ENCODE measurements around the gene FMNL2.
"Not testable (repeated sequence)": the region's sequence is repeated elsewhere in the genome, so short reads cannot be mapped to it uniquely, and the experiment has no call there.

The FMNL2 gene

DNA sequence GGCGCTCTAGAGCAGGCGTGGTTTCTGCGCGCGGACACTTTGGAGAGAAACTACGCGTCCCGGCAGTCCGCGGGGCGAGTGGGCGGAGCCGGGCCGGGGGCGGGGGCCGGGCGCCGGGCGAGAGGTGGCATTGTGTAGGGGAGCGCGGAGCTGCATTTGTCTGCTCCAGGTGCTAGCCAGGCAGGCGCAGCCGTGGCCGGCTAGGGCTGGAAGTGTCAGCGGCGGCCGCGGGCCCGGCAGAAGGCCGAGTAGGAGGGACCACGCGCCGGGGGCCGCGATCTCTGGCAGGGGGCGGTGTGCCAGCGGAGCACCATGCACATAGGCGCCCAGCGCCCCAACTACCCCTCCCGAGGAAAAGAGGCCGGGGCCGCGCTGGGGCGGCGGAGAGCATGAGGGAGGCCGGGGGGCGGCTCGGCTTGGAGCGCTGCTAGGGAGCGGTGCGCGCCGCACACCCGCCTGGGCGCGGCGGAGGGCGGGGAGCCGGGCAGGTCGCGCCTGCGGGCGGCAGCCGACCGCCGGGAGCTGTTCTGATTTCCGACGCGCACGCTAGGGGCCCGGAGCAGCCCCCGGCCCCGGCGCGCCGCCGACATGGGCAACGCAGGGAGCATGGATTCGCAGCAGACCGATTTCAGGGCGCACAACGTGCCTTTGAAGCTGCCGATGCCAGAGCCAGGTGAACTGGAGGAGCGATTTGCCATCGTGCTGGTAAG, at the start of gene FMNL2:
Gene FMNL2, plus strand, starts transcription at position 159 of the 710 bp plus-strand sequence.
- DNase-seq = peak; percentile 47

DNA sequence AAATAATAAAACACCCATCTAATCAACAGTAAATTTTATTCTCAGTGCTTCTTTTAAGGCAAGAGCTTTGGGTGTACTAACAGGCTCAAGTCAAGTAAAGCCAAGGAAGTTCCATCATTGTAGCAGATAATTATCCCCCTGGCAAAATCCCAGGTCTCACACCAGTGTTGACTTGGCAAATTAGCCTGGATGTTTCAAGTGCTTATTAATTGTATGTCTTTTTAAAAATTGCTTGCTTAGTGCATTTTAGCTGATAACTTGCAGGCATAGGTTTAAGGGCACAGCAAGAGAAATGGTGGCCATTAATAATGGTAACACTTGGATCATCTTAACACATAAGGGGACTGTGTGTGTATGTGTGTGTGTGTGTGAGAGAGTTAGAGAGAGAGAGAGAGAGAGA, 42.0 kb upstream of the FMNL2 start:
- no peak for DNase-seq

DNA sequence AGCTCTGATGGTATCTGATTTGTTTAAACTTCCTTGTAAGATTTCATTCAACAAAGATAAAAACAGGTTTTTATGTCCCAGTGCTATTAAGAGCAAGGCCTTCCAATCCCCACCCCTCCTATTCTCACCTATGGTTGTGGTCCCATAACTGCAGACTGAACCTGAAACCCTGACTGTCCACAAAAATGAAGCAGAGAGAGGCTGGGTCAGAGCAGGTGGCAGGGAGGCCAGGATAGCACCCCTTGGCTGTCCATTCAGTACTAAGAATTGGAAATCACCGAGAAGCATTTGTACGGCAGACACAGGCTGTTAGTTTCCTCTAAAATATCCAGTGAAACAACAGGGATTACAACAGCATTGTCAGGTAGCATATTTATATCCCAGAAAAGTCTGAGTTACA, 37.3 kb upstream of the FMNL2 start:
- no peak for DNase-seq

DNA sequence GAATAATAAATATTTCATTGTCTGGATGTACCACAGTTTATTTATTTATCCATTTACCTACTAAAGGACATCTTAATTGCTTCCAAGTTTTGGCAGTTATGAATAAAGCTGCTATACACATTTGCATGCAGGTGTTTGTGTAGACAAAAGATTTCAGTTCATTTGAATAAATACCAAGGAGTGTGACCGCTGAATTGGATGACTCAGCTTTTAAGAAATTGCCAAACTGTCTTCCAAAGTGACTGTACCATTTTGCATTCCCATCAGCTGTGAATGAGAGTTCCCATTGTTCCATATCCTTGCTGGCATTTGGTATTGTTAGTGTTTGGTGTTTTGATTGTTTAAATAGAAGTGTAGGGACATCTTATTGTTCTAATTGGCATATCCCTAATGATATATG, 36.2 kb upstream of the FMNL2 start:
- no peak for DNase-seq

DNA sequence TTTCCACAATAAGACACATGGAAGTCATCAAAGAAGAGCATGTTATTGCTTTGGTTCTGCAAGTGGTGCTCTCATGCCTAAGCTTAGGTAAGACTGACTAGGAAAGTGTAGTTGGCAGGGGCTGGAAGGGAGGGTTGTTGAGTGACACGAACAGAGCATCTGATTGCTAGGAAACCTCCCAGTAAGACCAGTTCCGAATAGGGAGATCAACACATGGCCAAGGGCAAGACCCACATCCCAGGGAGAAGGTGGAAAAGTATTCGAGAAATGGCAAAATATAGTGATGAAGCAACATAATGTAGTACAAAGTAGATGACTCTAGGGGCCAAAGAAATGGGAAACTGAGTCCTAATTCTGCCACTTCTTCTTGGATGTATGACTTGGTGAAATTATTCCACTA, 33.8 kb upstream of the FMNL2 start:
- DNase-seq = no peak

DNA sequence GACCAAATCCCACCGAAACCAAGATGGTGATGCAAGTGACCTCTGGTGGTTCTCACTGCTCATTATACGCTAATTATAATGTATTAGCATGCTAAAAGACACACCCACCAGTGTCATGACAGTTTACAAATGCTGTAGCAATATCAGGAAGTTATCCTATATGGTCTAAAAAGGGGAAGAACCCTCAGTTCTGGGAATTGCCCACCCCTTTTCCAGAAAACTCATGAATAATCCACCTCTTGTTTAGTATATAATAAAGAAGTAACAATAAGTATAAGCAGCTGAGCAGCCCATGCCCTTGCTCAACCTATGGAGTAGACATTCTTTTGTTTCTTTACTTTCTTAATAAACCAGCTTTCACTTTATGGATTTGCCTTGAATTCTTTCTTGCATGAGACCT, 31.0 kb upstream of the FMNL2 start:
- no peak for DNase-seq

DNA sequence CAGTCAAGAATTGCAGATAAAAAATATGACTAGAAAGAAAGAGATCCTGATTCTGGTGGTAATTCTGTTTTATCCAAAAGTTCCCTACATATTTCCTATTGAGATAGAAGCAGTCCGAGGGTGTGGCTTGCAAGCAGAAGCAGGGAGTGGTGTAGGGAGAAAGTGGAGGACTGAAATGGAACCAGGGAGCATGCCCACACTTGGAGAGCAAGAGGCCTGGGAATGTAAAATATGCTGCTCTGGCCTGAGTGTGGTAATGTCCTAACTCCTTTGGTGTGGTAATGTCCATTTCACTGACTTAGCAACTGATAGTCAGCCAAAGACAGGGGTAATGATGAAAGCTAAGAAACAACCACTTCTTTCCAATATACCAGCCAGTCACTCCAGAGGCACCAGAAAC, 30.1 kb upstream of the FMNL2 start:
- no peak for DNase-seq

DNA sequence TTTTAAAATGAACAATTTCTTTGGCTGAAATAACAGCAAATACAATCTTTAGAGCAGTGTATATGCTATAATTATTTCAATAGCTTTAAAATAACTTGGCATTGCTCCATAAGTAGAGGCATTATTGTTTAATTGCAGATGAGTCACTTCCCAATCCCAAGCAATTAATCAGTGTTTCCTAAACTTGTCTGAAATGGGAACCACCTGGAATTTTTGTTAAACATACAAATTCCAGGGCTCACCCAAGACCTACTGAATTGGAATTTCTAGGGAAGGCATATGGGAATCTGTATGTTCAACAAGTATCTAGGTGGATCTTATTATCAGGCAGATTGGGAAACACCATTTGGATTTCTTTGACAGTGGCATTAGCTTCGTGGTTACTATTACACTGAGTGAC, 27.1 kb upstream of the FMNL2 start:
- no peak for DNase-seq

DNA sequence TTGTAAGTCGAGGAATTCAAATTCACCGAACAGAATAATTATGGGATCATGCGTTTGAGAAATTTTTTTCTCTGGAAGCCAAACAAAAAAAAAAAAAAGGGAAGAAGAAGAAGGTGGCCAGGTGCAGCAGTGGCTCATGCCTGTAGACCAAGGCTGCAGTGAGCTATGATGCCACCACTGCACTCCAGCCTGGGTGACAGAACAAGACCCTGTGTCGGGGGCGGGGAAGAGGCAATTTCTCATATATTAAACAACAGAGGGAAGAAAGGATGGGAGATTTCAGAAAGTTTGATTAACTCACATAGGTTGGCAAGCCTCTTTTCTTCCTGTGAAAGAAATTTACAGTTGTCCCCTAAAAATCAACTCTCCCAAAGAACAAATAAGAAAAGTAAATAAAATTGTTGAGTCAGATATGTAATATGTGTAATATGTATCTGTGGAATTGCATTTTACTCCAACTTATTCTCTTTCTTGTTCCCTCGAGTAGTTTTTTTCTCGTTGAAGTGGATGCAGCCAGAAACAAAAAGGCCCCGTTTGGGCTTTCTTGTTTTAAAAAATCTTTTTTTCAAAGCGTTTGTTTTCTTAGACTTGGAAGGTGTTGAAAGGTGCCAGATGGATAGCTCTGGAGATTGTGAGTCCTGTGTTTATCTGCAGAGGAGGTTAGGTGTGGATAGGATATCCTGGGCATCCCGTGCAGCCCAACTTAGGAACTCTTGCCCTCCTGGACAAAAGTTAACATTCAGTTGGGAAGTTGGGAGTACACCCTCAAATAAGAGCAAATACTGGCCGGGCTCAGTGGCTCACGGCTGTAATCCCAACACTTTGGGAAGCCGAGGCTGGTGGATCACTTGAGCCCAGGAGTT, 25.4 kb upstream of the FMNL2 start:
- no peak for DNase-seq

DNA sequence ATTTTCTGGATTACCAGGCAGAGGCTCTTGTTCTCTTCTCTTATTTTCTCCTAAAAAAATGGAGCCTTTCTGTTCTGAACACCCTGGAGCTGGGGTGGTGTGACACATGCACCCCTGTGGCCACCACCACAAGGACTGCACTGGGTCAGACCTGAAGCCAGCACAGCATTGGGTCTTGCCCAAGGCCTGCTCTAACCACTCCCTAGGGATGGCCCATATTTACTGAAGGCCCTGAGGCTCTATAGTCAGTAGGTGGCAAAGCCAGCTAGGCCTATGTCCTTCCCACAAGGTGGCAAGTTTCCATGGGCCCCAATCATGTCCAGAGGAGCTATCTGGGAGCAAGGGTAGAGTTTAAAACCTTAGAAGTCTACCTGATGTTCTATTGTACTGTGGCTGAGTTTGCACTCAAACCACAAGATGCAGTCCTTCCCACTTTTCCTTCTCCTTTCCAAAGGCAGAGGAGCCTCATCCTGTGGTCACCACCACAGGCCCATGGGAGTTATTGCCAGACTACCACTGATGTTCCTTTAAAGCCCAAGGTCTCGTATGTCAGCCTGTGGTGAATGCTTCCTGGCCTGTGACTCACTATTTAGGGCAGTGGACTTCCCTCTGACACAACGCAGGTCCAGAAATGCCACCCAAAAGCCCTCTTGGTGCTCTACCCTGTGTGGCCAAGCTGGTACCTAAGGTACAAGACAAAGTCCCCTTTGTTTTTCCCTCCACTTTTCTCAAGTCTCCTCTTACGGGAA, 15.0 kb upstream of the FMNL2 start:
- DNase-seq = no peak

DNA sequence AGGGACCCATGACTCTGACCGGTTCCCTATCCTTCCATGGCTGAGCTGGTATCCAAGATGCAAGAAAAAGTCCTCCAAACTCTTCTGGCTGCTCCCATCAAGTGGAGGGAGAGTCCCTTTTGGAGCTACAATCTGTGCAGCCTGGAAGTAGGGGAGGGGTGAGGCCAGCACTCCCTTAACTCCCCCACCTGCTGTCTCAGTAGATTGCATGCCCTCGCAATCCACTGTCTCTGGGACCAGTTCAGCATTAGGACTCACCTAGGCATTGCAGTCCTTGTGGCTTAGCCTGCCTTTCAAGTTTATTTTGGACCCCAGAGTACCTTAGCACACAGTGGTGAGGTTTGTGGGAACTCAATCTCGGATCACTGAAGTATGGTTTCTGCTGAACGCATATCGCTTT, 14.2 kb upstream of the FMNL2 start:
- no peak for DNase-seq

DNA sequence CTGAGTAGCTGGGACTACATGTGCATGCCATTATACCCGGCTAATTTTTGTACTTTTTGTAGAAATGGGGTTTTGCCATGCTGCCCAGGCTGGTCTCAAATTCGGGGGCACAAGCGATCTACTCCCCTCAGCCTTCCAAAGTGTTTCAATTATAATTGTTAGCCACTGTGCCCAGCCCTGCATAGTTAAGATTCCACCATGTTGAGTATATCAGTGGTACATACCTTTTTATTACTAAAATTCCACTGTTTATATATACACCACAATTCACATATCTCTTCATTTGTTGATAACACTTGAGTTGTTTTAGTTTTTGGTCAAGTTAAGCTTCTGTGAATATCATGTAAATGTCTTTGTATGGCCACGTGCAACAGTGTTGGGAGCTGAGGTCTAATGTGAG, 12.8 kb upstream of the FMNL2 start:
- no peak for DNase-seq

DNA sequence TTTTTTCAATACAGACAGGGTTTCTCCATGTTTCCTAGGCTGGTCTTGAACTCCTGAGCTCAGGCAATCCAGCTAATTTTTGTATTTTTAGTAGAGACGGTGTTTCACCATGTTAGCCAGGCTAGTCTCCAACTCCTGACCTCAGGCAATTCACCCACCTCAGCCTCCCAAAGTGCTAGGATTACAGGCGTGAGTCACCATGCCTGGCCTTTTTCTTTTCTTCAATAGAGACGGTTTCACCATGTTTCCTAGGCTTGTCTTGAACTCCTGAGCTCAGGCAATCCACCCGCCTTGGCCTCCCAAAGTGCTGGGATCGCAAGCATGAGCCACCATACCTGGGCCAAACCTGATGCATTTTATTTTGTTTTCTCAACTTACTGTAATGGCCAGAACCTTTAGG, 9.8 kb upstream of the FMNL2 start:
- not testable (repeated sequence) for DNase-seq

DNA sequence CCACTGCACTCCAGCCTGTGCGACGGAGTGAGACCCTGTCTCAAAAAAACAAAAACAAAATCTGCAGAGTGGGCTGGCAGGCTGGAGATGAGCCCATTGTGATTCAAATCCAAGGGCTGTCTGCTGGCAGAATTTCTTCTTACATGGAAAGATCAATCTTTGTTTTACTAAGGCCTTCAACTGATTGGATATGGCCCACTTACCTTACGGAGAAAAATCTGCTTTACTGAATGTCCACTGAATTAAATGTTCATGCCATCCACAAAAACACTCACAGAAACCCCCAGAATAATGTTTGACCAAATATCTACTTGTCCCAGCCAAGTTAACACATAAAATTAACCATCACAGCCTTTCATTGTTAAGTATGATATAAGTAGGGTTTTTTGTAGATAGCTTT, 8.3 kb upstream of the FMNL2 start:
- DNase-seq = no peak

DNA sequence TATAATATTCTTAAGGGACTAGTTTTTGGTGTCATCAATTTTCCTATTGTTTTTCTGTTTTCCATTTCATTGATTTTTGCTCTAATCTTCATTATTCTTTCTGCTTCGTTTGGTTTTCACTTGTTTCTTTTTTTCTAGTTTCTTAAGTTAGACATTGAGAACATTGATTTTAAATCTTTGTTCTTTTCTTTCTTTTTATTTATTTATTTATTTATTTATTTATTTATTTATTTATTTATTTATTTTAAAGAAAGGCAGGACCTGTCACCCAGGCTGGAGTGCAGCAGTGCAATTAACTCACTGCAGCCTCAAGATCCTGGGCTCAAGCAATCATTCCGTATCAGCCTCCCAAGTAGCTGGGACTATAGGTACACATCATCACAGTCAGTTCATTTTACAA, 7.0 kb upstream of the FMNL2 start:
- DNase-seq = no peak

DNA sequence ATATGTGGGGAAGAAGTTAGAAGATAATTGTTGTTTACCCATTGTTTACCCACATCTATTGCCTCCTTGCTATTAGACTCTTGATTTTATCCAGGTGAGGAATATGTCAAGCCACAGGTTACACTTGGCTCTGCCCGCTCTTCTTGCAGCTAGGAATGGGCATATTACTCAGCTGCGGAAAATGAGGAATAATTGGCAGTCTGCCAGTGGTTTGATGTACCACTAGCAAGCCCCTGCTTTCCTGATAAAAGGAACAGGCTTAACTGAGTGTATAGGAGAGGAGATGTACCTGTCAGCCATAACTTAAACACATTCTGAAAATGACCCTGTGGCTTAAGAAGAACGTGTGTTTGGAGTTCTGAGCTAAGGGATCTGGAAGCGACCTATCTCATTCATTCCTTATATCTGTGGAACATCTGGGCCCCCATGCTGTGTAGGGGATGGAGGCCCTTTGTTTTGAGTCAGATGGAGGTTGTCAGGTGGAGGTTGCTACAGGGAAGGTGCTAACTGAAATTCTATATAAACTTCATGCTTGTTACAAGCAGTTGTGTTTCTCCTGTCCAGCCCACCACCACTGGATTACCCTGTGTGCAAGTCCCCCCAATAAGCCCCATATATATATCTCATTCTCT, 4.6 kb upstream of the FMNL2 start:
- DNase-seq = no peak

DNA sequence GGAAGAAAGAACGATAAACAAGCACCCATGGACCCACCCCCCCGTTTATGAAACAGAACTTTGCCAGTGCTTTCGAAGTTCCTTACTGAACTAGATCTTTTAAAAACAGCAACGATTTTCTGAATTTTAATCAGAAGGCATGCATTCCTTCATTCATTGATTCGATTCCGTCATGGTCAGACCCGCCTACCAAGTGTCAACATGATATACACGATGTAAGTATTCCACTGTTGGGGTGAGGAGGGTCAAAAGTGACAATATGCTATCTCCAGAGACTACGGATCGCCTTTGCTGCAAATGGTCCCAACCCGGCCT, 316 bp upstream of the FMNL2 start:
- no peak for DNase-seq

DNA sequence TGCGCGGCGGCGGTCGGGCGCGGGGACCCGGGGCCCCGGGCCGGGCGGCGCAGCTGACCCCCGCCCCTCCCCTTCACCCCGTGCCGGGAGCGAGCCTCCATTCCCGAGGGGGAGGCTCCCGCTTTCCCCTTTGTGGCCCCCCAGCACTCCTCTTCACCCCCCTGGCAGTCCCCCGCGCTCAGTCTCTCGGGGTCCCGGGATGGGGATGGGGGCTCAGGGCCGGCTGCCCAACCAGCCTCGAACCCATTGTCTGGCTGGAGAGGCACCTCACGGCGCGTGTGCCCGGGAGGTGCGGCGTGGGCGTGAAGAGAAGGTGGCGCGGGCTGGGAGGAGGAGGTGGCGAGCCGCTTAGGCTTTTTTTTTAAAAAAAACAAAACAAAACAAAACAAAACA, 748 bp downstream of the FMNL2 start:
- no peak for DNase-seq

DNA sequence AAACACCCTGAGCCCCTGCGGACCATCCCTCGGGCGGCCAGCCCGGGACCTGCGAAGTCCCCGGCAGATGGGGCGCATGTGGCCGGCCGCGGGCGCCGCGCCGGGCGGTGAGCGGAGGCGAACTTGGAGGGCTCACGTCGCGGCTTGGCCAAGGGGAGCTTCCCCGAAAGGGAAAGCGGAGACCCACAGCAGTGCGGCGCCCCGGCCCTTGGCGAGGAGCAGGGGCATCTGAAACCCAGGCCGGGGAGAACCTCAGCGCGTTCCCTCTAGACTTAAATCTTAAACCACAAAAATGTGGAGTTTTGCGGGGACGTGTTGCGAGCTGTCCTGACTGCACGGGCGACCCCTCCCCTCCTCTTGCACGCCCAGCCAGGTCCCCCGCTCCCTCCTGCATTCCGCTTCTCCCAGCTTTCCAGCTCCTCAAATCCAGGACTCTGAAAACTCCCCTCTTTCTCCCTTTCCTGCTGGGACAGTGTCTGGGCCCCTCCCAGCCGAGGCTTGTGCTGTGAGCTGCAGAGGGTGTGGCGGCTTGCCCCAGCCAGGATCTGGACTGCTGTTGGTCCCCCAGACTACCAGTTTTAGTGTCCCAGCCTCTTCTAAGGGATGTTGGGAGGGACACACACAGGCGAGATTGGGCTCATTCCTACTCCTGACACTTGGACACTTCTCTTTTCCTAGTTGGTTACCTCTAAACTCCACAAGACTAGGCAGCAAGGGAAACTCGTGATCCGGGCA, 1.3 kb downstream of the FMNL2 start:
- DNase-seq = no peak

DNA sequence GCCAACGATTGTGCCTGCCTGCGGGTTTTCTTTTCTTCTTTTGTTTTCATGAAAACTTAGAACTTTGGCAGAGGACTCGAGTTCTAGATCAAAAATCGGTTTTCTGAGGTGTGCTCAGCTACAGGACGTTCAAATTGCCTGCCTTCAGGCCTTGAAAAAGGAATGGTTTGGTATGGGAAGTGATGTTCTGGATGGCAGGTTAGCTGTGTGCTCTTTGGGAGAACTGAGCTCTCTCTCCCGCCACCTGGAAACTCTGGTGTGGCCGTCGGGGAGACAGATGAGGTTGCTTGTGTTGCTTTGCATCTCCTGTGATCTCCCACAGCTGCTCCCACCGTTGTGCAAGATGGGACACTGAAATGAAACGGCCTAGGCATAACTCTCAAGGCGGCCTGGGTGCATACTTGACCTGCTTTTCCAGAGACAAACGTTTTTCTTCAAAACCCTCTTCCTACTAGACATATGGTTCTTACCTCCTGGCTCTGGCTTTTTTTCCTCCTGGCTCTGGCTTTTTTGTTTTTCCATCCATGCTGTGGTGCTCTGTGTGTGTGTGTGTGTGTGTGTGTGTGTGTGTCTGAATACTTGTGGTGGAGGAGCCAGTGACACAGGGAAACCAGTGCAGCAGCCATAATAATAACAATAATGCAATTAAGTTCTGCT, 2.0 kb downstream of the FMNL2 start:
- no peak for DNase-seq

DNA sequence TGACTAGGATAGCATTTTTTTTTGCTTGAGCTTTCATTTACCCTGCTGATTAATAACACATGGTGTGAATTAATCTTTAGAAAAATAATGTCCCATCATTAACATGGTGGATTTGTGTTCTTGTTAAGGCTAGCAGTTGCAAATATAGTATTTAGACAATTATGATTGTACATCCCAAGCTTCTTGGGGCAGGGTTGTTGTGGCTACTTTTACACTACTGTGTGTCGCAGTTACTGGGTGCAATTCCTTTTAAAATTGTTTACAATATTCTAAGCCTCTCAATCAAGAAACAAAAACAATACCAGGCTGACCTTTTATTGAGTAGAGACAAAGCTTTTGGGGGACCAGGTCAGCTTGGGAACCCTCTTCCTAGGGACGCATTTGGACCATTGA, 2.5 kb downstream of the FMNL2 start:
- DNase-seq = no peak

DNA sequence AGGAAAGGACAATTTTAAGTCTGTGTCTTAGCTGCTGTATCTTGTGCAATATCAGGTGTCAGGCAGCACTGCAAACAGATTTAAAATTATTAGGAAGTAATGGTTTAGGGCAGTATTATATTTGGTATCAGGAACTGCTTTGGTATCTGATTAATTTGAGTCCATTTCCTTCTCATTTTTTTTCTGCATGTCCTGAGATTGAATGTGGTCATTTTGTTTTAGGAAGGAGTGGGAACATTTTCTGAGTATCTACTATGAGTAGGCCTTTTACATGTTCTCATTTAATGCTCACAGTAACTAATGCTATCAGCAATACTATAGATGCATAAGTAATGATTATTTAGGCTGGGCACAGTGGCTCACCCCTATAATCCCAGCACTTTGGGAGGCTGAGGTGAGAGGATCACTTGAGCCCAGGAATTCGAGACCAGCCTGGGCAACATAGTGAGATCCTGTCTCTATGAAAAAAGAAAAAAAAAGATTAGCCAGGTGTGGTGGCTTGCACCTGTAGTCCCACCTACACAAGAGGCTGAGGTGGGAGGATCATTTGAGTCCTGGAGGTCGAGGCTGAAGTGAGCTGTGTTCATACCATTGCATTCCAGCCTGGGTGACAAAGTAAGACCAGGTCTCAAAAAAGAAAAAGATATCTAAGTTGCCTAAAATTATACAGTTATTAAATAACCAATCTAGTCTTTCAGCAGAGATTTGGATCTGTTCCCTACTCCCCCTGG, 4.7 kb downstream of the FMNL2 start:
- DNase-seq = no peak
